Measurements from ENCODE around the gene PTPN18.

Gene PTPN18

DNA sequence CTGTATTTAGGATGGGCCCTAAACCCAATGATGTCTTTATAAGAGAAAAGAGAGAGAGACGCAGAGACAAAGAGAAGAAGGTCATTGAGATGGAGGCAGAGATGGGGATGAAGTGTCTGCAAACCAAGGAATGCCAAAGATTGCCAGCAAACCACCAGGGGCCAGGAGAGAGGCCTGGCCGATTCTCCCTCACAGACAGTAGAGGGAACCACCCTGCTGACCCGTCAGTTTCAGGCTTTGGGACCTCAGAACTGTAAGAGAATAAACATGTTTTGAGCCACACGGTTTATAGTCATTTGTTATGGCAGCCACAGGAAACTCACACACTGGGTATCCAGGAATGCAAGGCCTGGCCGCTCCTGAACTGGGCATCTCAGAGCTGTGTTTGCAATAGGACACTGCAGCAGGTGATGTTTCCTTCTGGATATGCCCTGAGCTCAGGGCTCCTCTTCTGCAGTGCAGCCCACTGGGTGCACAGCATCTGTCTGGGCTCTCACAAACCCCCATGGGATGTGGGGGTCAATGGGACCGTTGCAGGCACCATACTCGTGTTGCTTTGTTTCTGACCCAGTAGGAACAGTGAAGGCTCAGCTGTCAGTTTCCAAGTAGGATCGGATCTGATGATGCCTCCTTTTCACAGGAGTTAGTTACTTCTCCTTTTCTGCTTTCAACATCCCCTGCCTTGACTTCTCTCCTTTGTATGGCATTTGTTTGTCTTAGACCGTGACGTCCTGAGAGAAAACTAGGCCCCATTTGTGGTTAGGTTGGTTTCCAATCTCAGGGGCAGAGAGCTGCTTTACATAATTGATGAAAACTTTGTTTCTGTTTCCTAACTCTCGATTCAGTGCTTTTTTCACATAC lies 20.8 kb downstream of the PTPN18 start:
- H3K4me3 ChIP-seq (ENCODE audit: low read length): peak overlapping the region; percentile 6; the same call in 1 of the 2 replicates
- no peak for TF ChIP-seq ZNF274 (IDR thresholded peaks at IDR 0.05; ENCODE audit: low read depth, low read length)

DNA sequence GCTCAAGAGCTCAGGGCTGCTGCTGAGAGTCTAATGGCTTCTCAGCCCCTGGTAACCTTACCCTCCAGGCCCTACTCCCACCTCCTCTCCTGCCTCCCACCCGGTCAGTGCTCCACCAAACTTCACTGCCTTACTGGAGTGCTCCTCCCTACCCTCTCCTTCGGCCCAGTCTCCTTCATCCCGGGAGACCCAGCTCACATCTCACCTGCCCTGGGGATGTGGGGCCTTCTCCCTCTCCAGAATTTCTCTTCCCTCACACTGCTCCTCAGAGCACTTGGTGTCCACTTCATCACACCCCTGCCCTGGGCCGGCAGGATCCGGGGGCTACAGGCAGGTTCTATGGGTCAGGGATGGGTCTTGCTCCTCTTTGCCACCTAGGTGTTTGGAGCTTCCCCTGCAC lies 21.6 kb downstream of the PTPN18 start:
- TF ChIP-seq ZNF274 (IDR thresholded peaks at IDR 0.05; ENCODE audit: low read depth, low read length): no peak
- H3K4me3 ChIP-seq (ENCODE audit: low read length): no peak overlapping the region; the same call in 1 of the 2 replicates

DNA sequence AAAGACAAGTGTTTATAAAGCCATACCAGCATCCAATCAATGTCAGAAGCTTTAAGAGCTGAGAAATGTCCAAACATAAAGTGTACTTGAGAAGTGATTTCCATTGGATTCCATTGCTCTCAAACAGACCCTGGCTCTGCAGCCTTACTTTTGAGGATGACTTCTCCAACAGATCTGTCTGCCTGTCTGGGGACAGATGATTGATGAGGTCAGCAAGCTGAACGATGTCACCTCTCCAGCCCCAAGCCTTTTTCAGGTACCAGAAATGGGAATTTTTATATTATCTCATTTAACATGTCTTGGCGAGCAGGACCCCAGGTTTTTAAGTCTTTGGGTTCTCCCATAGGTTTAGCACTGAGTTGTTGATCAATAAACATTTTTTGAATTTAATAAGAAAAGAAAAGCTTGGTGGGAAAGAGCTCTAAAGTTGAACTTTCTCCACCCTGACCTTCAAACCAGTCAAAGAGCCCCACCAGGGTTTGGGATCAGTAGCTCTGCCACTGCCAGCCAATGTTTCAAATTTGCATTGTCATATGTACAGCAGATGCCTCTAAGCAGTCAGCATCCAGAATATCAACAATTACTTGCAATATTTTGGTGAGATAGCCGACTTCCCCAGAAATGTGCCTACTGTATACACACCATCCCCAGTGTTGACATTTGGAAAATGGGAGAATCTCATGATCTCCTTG lies 22.5 kb downstream of the PTPN18 start:
- H3K4me3 ChIP-seq (ENCODE audit: low read length): no peak overlapping the region
- TF ChIP-seq ZNF274 (IDR thresholded peaks at IDR 0.05; ENCODE audit: low read depth, low read length): no peak

DNA sequence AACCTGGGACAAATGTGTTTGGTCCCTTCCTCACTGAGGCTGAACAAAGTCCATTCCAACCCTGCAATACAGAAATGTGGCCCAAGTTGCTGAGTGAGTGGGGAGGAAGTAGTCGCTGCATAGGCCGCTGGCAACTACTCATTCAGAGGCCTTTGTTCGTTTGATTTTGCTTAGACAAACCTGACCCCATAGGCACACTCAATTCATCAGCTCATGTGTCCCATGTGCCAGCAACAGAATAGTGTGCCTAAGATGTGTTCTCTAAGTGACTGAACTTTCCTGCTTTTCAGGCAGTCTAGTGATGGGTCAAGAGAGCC lies 23.0 kb downstream of the PTPN18 start:
- TF ChIP-seq ZNF274 (IDR thresholded peaks at IDR 0.05; ENCODE audit: low read depth, low read length): no peak
- no peak overlapping the region for H3K4me3 ChIP-seq (ENCODE audit: low read length)

DNA sequence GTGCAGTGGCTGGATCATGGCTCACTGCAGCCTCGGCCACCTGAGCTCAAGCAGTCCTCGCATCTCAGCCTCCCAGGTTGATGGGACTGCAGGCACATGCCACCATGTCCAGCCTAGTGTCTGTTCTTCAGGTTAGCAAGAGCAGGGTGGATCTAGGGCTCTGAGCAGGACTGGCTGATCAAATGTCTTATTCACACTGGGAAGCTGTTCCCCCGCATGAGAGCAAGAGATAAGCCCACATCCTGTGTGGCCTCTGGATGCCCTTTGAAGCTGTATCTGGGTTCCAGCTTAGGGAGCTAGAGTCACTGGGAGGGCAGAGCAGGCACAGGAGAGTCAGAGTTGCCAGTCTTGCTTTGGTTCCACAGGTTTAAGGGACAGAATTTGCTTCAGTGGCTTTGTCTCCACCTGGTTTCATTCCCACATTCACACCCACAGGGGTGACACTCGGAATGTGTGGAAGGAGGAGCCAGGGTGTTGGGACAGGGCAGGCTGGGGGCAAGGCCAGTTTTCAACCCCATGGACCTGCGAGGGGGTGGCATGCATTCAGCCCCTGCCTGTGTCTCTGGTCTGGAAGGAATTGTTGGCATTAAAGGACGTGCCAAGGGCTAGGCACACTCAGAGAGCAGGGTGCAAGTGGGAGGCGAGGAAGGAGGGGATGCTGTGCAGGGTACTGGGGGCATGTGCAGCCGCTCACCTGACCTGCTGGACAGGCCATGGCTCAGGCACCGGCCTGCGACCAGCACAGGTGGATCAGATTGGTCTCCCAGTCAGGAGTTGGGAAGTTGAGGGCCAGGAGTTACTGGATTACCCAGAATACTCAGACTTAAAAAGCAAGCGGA lies 24.5 kb downstream of the PTPN18 start:
- TF ChIP-seq ZNF274 (IDR thresholded peaks at IDR 0.05; ENCODE audit: low read depth, low read length): no peak
- H3K4me3 ChIP-seq (ENCODE audit: low read length): no peak overlapping the region

DNA sequence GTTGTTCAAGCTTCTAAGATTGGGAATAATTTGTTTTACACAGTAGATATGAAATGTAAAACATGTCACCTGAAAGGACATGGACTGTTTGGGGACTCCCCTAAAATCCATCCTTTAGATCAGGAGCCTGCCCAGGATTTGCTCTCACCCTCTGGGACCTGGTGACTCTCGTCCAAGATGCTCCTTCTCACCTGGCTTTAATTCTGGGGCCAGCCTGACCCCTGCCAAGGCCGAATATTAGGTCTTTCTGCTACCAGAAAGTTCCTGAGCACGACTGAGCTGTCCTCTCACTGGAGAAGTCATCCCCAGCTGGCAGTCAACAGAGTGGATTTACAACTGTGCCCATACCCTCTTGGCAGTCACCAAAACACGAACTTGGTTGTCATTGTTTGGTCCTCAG lies 25.3 kb downstream of the PTPN18 start:
- no peak overlapping the region for H3K4me3 ChIP-seq (ENCODE audit: low read length)
- TF ChIP-seq ZNF274 (IDR thresholded peaks at IDR 0.05; ENCODE audit: low read depth, low read length): no peak

DNA sequence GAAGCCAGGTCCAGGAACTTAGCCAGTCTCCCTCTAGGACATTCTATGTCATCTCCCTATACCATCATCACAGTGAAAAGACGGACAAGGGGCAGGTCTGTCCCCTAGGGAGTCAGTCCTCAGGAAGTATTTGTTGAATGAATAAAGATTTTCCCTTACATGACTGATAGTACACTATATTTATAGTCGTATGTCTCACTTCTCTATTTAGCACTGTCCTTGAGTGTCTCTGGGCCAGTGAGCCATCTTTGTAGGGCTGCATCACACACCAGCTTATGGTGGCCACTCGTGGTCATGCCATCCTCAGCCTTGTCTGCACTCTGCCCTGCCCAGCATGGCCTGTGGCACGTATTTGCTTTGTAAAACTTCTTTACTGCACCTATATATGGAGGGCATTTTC lies 25.8 kb downstream of the PTPN18 start:
- no peak overlapping the region for H3K4me3 ChIP-seq (ENCODE audit: low read length)
- no peak for TF ChIP-seq ZNF274 (IDR thresholded peaks at IDR 0.05; ENCODE audit: low read depth, low read length)

DNA sequence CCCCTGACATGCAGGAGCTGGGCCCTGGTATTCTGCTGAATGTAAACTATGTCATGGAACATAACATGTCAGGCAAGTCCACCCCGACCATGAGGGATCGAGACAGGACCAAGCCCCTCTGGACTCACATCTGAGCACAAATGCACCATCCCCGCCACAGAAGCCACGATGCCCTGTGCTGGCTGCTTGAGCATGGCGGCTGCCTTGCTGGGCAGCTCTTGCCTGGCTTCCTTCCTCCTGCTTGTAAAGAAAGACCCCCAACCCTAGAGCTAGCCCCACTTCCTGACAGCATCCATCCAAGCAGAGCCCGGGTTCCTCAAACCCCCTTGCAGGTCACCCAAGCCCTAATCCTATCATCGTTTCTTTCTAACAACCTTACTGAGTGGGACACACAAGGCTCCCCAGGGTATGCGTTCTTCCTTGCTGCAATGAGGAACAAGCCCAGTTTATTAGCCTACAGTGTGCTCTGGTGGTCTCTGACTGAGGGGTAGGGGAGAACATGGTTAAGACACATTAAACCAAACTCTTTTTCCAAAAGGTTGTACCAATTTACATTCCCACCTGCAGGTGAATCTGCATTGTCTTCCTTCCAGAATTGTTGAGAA lies 26.6 kb downstream of the PTPN18 start:
- TF ChIP-seq ZNF274 (IDR thresholded peaks at IDR 0.05; ENCODE audit: low read depth, low read length): no peak
- no peak overlapping the region for H3K4me3 ChIP-seq (ENCODE audit: low read length)

DNA sequence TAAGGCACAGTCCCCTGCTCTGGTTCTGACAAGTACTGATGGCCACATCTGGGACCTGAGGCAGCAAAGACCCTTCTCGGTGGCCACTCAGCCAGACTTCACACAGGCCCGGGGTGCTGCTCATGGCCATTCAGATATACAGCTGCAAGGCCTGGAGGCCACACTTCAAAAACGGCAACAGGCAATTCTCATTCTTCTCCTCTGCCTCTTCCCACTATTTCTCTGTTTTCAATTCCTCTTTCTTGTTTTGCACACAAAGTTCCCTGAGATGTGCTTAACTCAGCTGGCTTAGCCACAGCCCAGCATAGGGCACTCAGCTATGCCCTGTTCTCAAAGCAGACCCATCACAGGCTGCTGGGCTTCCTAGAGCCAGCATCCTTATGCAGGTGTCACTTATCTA lies 29.9 kb downstream of the PTPN18 start:
- no peak overlapping the region for H3K4me3 ChIP-seq (ENCODE audit: low read length)
- no peak for TF ChIP-seq ZNF274 (IDR thresholded peaks at IDR 0.05; ENCODE audit: low read depth, low read length)

DNA sequence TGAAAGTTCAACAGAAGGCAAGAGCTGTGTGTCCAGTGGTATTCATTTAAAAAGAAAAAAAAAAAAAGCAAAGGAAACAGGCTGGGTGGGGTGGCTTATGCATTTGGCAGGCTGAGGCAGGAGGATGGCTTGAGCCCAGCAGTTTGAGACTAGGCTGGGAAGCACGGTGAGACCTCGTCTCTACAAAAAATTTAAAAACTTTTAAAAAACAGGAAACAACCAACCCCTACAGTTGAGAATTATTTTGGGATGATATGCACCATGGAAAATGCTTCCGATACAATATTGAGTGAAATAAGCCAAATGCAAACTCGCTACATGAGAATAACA lies 31.2 kb downstream of the PTPN18 start:
- no peak overlapping the region for H3K4me3 ChIP-seq (ENCODE audit: low read length)
- no peak for TF ChIP-seq ZNF274 (IDR thresholded peaks at IDR 0.05; ENCODE audit: low read depth, low read length)

DNA sequence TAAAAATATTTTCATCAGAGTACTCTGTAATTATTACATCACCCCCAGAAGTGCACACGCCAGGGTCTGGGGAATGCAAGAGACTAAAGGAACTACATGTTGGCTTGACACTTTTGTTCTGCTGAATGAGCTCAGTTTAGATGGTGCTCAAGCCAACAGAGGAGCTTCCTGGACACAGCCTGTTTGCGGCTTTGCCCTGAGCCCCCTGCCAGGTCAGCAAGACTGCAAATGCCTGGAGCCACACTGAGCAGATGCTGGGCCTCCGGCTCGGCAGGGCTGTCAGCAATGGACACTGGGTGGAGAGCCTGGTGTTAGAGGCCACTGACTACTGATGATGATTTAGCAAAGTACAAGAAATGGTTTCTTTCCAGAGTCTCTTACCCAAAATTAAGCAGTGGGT lies 31.9 kb downstream of the PTPN18 start:
- no peak for TF ChIP-seq ZNF274 (IDR thresholded peaks at IDR 0.05; ENCODE audit: low read depth, low read length)
- no peak overlapping the region for H3K4me3 ChIP-seq (ENCODE audit: low read length)

DNA sequence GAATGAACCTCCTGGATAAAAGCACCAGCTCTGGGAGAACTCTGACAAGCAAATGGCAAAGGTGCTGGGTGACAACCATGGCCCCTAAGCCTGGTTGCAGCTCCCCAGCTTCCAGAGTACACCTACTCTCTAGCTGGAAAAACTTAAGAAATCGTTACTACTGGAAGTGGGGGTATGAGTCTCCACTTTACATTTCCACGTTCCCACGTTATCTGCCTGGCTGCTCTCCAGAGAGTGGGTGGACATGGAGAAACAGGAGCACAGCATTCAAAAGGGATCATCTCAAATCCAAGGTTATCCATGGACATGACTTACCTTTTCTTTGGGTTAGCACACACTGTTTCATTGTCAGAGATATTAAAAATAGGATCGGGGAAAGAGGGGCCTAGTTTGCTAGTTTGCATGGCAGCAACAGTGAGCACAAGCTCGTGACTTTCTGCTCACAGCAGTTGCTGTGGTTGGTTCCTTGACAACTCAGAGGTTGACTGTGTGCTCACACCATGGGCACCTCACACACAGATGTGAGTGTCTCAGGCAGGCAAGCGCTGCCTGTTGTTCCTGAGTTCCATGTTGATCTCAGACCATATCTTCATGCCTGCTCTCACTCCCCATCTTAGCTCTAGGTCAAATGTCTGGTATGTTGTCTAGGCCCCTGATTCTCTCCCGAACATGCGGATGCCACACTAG lies 32.5 kb downstream of the PTPN18 start:
- no peak overlapping the region for H3K4me3 ChIP-seq (ENCODE audit: low read length)
- TF ChIP-seq ZNF274 (IDR thresholded peaks at IDR 0.05; ENCODE audit: low read depth, low read length): no peak

DNA sequence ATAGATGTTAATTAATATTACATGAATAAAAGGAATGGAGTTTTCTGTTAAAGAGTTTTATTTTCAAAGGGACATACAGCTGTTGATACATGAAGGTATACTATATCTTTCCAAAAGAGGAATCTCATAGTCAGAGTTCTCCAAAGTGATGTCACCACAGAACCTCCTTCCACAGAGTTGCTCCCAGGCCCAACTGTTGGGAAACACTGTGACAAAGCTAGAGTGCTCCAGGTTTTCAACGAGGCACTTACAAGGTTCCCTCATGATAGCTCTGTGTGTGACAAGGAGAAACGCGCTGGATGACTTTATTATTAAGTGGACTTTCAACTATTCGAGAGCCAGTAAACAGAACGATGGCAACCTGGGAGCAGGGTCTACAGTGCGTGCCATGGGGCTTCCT lies 33.5 kb downstream of the PTPN18 start:
- TF ChIP-seq ZNF274 (IDR thresholded peaks at IDR 0.05; ENCODE audit: low read depth, low read length): no peak
- H3K4me3 ChIP-seq (ENCODE audit: low read length): no peak overlapping the region

DNA sequence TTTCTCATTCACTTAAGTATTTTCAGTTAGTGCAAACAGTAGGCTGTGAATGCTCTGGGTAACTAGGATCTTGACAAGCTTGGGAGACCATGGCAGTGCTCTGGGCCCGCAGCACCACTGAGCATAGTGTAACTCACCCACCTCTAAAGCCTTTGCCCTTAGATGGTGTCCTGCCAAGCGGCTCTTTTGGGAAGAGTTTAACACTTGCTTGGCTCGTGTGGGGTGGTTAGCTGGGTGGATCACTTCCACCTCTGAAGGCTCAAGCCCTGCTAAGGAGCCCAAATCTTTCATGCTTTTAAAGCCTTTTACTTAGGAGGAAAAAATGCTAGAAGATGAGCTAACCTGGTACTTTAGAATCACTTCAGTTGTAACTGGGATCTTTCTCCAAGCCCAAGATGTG lies 33.9 kb downstream of the PTPN18 start:
- no peak for TF ChIP-seq ZNF274 (IDR thresholded peaks at IDR 0.05; ENCODE audit: low read depth, low read length)
- no peak overlapping the region for H3K4me3 ChIP-seq (ENCODE audit: low read length)

All from GM08714 (cell line).